ENCODE data around the gene PDZD2. TPM values are rescaled to one million over a fixed set of nuclear protein-coding genes. Genes with fewer than 3 reads are reported as not detected.
"Not testable (repeated sequence)": the region's sequence is repeated elsewhere in the genome, so short reads cannot be mapped to it uniquely, and the experiment has no call there.

Gene PDZD2
- total RNA-seq, 4 donors from 2014 or later: 6.2 to 21.4 (median 11.8) TPM

DNA sequence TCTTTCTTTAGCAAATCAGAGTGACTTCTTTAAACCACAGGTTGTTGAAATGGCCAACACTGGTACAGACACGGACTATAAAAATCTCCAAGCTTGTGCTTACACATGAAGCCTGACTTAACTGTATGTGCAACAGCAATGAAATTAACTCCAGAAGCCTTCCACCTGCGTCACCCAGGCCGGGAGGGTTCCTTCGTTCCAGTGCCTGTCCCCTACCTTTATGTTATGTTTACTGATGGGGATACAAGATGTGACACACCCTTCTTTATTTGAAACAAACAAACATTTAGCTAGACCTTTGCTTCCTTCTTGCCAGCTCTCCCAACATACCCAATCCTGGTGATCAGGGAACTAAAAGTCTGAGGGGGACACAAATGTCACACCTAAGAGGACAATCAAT lies 469.2 kb downstream of the PDZD2 start:
- TF ChIP-seq, protein P1, sequence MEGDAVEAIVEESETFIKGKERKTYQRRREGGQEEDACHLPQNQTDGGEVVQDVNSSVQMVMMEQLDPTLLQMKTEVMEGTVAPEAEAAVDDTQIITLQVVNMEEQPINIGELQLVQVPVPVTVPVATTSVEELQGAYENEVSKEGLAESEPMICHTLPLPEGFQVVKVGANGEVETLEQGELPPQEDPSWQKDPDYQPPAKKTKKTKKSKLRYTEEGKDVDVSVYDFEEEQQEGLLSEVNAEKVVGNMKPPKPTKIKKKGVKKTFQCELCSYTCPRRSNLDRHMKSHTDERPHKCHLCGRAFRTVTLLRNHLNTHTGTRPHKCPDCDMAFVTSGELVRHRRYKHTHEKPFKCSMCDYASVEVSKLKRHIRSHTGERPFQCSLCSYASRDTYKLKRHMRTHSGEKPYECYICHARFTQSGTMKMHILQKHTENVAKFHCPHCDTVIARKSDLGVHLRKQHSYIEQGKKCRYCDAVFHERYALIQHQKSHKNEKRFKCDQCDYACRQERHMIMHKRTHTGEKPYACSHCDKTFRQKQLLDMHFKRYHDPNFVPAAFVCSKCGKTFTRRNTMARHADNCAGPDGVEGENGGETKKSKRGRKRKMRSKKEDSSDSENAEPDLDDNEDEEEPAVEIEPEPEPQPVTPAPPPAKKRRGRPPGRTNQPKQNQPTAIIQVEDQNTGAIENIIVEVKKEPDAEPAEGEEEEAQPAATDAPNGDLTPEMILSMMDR (IDR thresholded peaks at IDR 0.05): no peak
- no peak for TF ChIP-seq POLR2A (IDR thresholded peaks at IDR 0.05)
- H3K4me1 ChIP-seq: no peaks in the 10 kb centered on the region
- H3K4me3 ChIP-seq: no peak overlapping the region
- no peak for DNase-seq
- H3K27me3 ChIP-seq: no peaks in the 10 kb centered on the region
- H3K9me3 ChIP-seq: no peaks in the 10 kb centered on the region
- H3K36me3 ChIP-seq: no peaks in the 10 kb centered on the region
- H3K27ac ChIP-seq: no peak overlapping the region
- intact Hi-C loops (cut with DNase I; ENCODE audit: low total_unique reads): no loop called here

DNA sequence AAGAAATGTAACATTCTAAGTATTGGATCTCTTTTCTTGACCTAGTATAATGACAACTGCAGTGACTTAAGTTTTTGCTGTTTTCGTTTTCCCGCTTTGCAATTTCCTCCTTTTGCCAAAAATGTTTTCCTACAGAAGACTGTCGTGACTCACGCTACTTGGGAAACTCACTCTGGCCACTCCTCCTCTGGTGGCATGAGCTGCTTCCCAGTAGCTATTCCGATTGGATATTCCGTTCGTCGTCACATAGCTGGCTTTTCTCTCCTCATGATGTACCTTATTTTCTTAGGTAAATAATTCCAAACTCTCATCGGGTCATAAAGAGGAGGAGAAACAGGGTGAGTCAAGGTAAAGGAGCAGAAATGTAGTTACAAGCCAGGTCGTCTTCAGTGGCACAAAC lies 470.3 kb downstream of the PDZD2 start:
- DNase-seq: no peak
- Histone ChIP-seq H3K9me3 (no peaks in the 10 kb centered on the region), H3K4me1 (no peaks in the 10 kb centered on the region), H3K36me3 (no peaks in the 10 kb centered on the region), H3K27ac (no peak overlapping the region), H3K27me3 (no peaks in the 10 kb centered on the region), H3K4me3 (no peak overlapping the region)
- intact Hi-C loops (cut with DNase I; ENCODE audit: low total_unique reads): no loop called here
- TF ChIP-seq, protein P1 (IDR thresholded peaks at IDR 0.05): no peak
- TF ChIP-seq POLR2A (IDR thresholded peaks at IDR 0.05): no peak

DNA sequence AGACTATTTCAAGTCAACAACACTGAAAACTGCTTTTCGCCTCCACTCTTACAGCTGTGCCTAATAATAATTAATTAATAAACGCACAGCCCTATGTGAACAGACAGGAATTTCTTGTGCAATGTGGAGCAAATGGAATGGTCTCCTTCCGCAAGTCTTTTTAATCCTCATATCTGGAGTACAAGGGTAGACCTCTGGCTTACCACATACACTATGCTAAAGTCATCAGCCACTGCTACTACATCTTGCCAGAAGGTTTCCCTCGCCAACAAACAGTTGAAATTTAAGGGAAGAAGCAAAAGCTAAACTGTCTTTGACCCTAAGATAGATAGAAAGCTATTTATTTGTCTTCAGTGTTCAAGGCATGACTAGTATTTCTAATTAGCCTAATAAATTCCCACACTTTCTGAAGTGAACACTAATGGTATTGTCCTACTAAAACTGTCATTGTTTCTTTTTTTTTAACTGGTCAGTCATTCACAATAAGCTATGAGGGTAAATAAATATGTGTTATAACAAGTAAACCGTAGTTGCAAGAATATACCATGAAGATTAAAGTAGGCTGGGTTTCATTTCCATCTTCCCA lies 471.3 kb downstream of the PDZD2 start:
- Histone ChIP-seq H3K4me3 (no peak overlapping the region), H3K27me3 (no peaks in the 10 kb centered on the region), H3K36me3 (no peaks in the 10 kb centered on the region), H3K27ac (no peak overlapping the region), H3K9me3 (no peaks in the 10 kb centered on the region), H3K4me1 (no peaks in the 10 kb centered on the region)
- intact Hi-C loops (cut with DNase I; ENCODE audit: low total_unique reads): no loop called here
- no peak for DNase-seq
- no peak for TF ChIP-seq POLR2A (IDR thresholded peaks at IDR 0.05)
- TF ChIP-seq, protein P1 (IDR thresholded peaks at IDR 0.05): no peak

DNA sequence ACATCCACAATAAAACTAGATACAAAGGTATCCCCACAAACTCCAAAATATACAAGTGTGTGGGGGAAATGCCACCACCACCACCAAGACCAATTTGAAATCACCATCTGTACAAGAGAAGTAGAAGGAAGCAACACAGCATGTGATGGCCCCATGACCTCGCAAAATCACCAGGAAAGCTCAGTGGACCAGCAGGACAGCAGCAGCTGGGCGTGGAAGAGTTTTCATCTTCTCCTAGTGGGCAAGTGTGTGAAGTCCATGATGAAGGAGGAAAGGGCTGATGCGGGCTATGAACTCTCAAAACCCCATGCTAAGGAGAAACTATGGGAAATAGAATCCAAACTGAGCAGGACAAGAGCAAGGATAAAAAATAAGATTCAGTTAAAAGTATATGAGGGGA lies 477.1 kb downstream of the PDZD2 start:
- no peak overlapping the region for H3K27ac ChIP-seq
- no peaks in the 10 kb centered on the region for H3K4me1 ChIP-seq
- H3K36me3 ChIP-seq: no peaks in the 10 kb centered on the region
- no peak for TF ChIP-seq POLR2A (IDR thresholded peaks at IDR 0.05)
- TF ChIP-seq, protein P1 (IDR thresholded peaks at IDR 0.05): no peak
- no peak for DNase-seq
- H3K27me3 ChIP-seq: no peaks in the 10 kb centered on the region
- H3K9me3 ChIP-seq: no peaks in the 10 kb centered on the region
- intact Hi-C loops (cut with DNase I; ENCODE audit: low total_unique reads): no loop called here
- no peak overlapping the region for H3K4me3 ChIP-seq

DNA sequence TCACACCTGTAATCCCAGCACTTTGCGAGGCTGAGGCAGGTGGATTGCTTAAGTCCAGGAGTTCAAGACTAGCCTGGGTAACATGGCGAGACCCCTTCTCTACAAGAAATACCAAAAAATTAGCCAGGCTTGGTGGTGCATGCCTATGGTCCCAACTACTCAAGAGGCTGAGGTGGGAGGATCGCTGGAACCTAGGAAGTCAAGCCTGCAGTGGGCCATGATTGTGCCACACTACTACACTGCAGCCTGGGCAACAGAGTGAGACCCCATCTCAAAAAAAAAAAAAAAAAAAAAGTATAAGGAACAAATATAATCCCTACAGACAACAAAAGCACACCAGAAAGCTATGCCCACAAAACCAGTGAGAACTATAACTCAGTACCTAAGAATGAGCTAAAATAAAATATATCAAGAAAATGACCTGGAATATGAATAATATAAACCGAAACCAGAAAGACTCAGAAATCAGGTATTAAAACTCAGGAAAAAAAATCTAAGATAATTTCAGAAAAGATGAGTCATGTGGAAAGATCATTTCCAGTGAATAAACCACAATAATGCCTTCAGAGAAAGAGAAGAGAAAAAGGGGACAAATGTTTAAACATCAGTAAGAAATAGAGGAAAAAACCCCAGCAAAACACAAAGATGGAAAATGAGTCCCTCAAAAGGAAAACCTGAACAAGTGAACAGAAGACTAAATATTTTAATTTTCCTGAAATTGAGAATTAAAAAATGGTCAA lies 477.8 kb downstream of the PDZD2 start:
- TF ChIP-seq POLR2A (IDR thresholded peaks at IDR 0.05): no peak
- TF ChIP-seq, protein P1 (IDR thresholded peaks at IDR 0.05): no peak
- no peak overlapping the region for H3K27ac ChIP-seq
- H3K9me3 ChIP-seq: no peaks in the 10 kb centered on the region
- H3K36me3 ChIP-seq: no peaks in the 10 kb centered on the region
- no peak for DNase-seq
- no peak overlapping the region for H3K4me3 ChIP-seq
- H3K27me3 ChIP-seq: no peaks in the 10 kb centered on the region
- intact Hi-C loops (cut with DNase I; ENCODE audit: low total_unique reads): no loop called here
- H3K4me1 ChIP-seq: no peaks in the 10 kb centered on the region

DNA sequence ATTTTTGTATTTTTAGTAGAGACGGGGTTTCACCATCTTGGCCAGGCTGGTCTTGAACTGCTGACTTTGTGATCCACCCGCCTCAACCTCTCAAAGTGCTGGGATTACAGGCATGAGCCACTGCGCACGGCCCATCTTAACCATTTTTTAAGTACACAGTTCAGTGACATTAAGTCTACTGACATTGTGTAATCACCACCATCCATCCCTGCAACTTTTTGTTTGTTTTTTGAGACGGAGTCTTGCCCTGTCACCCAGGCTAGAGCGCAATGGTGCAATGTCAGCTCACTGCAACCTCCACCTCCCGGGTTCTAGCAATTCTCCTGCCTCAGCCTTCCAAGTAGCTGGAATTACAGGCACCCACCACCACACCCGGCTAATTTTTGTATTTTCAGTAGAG lies 480.0 kb downstream of the PDZD2 start:
- H3K27me3 ChIP-seq; H3K36me3 ChIP-seq; DNase-seq; H3K9me3 ChIP-seq; H3K4me3 ChIP-seq; intact Hi-C loops (cut with DNase I; ENCODE audit: low total_unique reads); H3K27ac ChIP-seq; H3K4me1 ChIP-seq: not testable (repeated sequence)
